Upper lobe of left lung (tissue), 6 donors: ENCODE data around the gene VTA1. TPM values are rescaled to one million over a fixed set of nuclear protein-coding genes. Genes with fewer than 3 reads are reported as not detected.

Source experiments
- ATAC-seq, 2 donors: fragments of 200-7000 bp; cut with Tn5 transposase; one replicate each; pipeline ENCODE4 v1.9.1; 2022; ENCODE audit warnings: mild to moderate bottlenecking in 2 of 2, moderate library complexity in 2 of 2; ENCODE audit not compliant: low FRiP score in 2 of 2
- DNase-seq, 2 donors: peaks; one replicate each; pipeline ENCODE4 v3.0.0-alpha.2; 2019 to 2020
- H3K27ac ChIP-seq, 4 donors: fragments of 200-600 bp; sonication (generic); one replicate each; pipeline ENCODE4 v1.5.1; 2016 to 2019
- H3K27me3 ChIP-seq, 4 donors: fragments of 200-600 bp; sonication (generic); one replicate each; pipeline ENCODE4 v1.5.1; 2017 to 2019
- H3K36me3 ChIP-seq, 4 donors: fragments of 200-600 bp; sonication (generic); one replicate each; pipeline ENCODE4 v1.5.1; 2016 to 2019
- H3K4me1 ChIP-seq, 4 donors: fragments of 200-600 bp; sonication (generic); one replicate each; pipeline ENCODE4 v1.5.1; 2018 to 2019
- H3K4me3 ChIP-seq, 4 donors: fragments of 200-600 bp; sonication (generic); one replicate each; pipeline ENCODE4 v1.5.1; 2017 to 2019; ENCODE audit warnings: mild to moderate bottlenecking in 2 of 4, moderate library complexity in 1 of 4
- H3K9me3 ChIP-seq, 4 donors: fragments of 200-600 bp; sonication (generic); one replicate each; pipeline ENCODE4 v1.5.1; 2018 to 2019
- CTCF ChIP-seq, 6 experiments: fragments of 450-650 bp in 4 of 6; fragments of 200-600 bp in 2 of 6; sonication (generic) in 2 of 6; IDR thresholded peaks; one replicate each; pipeline ENCODE4 v1.5.1; 2016 to 2019; ENCODE audit warnings: antibody characterized with exemption in 6 of 6
- EP300 ChIP-seq, 4 donors: sonication (generic); formaldehyde crosslinking; IDR thresholded peaks; one replicate each; pipeline ENCODE4 v1.5.1; 2017; ENCODE audit warnings: antibody characterized with exemption in 4 of 4, control low read depth in 2 of 4
- POLR2A ChIP-seq, 4 donors: fragments of 450-650 bp; IDR thresholded peaks; one replicate each; pipeline ENCODE4 v1.5.1; 2016 to 2017; ENCODE audit warnings: antibody characterized with exemption in 4 of 4, mild to moderate bottlenecking in 2 of 4
- POLR2AphosphoS5 ChIP-seq, 2 donors: sonication (generic); formaldehyde crosslinking; IDR thresholded peaks; one replicate each; pipeline ENCODE4 v1.5.1; 2017; ENCODE audit warnings: antibody characterized with exemption in 2 of 2
- WGBS, 2 donors: methylation state at CpG; one replicate each; pipeline ENCODE4 v1.1.5; 2017 to 2018; 5-methylcytosine and 5-hydroxymethylcytosine counted together
- total RNA-seq, 6 donors: library from RNA; depleted of rRNA in 4 of 6; stranded (reverse); fragments of >200 nt in 4 of 6; gene quantifications; one replicate each; pipeline versions ENCODE4 v1.1.0 to v1.2.1, GENCODE V29; 2016 to 2021
- donor health status: DM: no; HTN: no; CAD: no; lungs with moderate emphysema.
- donor health status: DM: no; HTN: yes; CAD: no; lungs with severe emphysema.

VTA1 gene
- total RNA-seq, 6 donors from 2014 or later = 15.8 to 36.0 (median 25.7) TPM

- DNase-seq (no peak), ATAC-seq (no peak)
- no peaks in the 10 kb centered on the region for H3K27me3 ChIP-seq
- 69 to 79% methylated on average over 3 of the region's 3 CpGs for WGBS, 2 donors
- no peaks in the 10 kb centered on the region for H3K9me3 ChIP-seq
- no peak overlapping the region for H3K4me3 ChIP-seq
- no peak overlapping the region for H3K27ac ChIP-seq
- no peaks in the 10 kb centered on the region for H3K36me3 ChIP-seq
- no peaks in the 10 kb centered on the region for H3K4me1 ChIP-seq
- TF ChIP-seq POLR2A (IDR thresholded peaks at IDR 0.05) (no peak), POLR2AphosphoS5 (IDR thresholded peaks at IDR 0.05) (no peak), EP300 (IDR thresholded peaks at IDR 0.05) (no peak), CTCF (IDR thresholded peaks at IDR 0.05) (no peak)
Observed at GRCh38 chr6:142118328-142118727, 28.7 kb upstream of the VTA1 start.

GRCh38 chr6:142118925-142119324, 28.1 kb upstream of the VTA1 start:
- Histone ChIP-seq H3K4me3 (no peak overlapping the region), H3K9me3 (no peaks in the 10 kb centered on the region), H3K36me3 (no peaks in the 10 kb centered on the region), H3K27ac (no peak overlapping the region), H3K4me1 (no peaks in the 10 kb centered on the region), H3K27me3 (no peaks in the 10 kb centered on the region)
- ATAC-seq (no peak), DNase-seq (no peak)
- 76 to 81% methylated on average over 2 of the region's 2 CpGs for WGBS, 2 donors
- TF ChIP-seq POLR2A (IDR thresholded peaks at IDR 0.05) = no peak
- TF ChIP-seq CTCF (IDR thresholded peaks at IDR 0.05) = no peak
- TF ChIP-seq EP300 (IDR thresholded peaks at IDR 0.05) = no peak
- TF ChIP-seq POLR2AphosphoS5 (IDR thresholded peaks at IDR 0.05) = no peak

- Histone ChIP-seq H3K36me3 (no peaks in the 10 kb centered on the region), H3K4me3 (no peak overlapping the region), H3K27me3 (no peaks in the 10 kb centered on the region), H3K9me3 (no peaks in the 10 kb centered on the region), H3K27ac (no peak overlapping the region), H3K4me1 (no peaks in the 10 kb centered on the region)
- ATAC-seq (no peak), DNase-seq (no peak)
- WGBS, 2 donors = 67 to 73% methylated on average over 3 of the region's 3 CpGs
- TF ChIP-seq POLR2AphosphoS5 (IDR thresholded peaks at IDR 0.05) (no peak), CTCF (IDR thresholded peaks at IDR 0.05) (no peak), POLR2A (IDR thresholded peaks at IDR 0.05) (no peak), EP300 (IDR thresholded peaks at IDR 0.05) (no peak)
Observed at GRCh38 chr6:142121342-142121741, 25.7 kb upstream of the VTA1 start.

GRCh38 chr6:142130814-142131213, 16.2 kb upstream of the VTA1 start:
- TF ChIP-seq CTCF (IDR thresholded peaks at IDR 0.05) (no peak), POLR2AphosphoS5 (IDR thresholded peaks at IDR 0.05) (no peak), EP300 (IDR thresholded peaks at IDR 0.05) (no peak), POLR2A (IDR thresholded peaks at IDR 0.05) (no peak)
- DNase-seq (no peak), ATAC-seq (no peak)
- 84 to 90% methylated on average over 1 of the region's 1 CpG for WGBS, 2 donors
- peaks cover 0 to 4% (median 2%) of the 10 kb centered on the region in 4 donors for H3K9me3 ChIP-seq
- H3K4me3 ChIP-seq = no peak overlapping the region
- H3K36me3 ChIP-seq = no peaks in the 10 kb centered on the region
- no peaks in the 10 kb centered on the region for H3K27me3 ChIP-seq
- H3K27ac ChIP-seq = no peak overlapping the region
- H3K4me1 ChIP-seq = no peaks in the 10 kb centered on the region

- WGBS, 2 donors = 48 to 70% methylated on average over 1 of the region's 1 CpG
- H3K27me3 ChIP-seq = no peaks in the 10 kb centered on the region
- H3K4me3 ChIP-seq = no peak within 1 kb of the TSS
- no peaks in the 10 kb centered on the region for H3K36me3 ChIP-seq
- TF ChIP-seq POLR2A (IDR thresholded peaks at IDR 0.05) (no peak), CTCF (IDR thresholded peaks at IDR 0.05) (no peak), EP300 (IDR thresholded peaks at IDR 0.05) (no peak), POLR2AphosphoS5 (IDR thresholded peaks at IDR 0.05) (no peak)
- H3K4me1 ChIP-seq = no peaks in the 10 kb centered on the region
- ATAC-seq = no peak
- no peak for DNase-seq
- peaks cover 0 to 4% (median 2%) of the 10 kb centered on the region in 4 donors for H3K9me3 ChIP-seq
- H3K27ac ChIP-seq = no peak within 1 kb of the TSS
Observed at GRCh38 chr6:142132625-142133024, 14.4 kb upstream of the VTA1 start, which contains the start of gene GJE1. TSS of gene GJE1 (plus strand) at chr6:142132925. CDS start at chr6:142133159, 234 bp downstream.
